Measurements from ENCODE around the gene KCNMB2.
"Not testable (repeated sequence)": the region's sequence is repeated elsewhere in the genome, so short reads cannot be mapped to it uniquely, and the experiment has no call there.

The KCNMB2 gene

DNA sequence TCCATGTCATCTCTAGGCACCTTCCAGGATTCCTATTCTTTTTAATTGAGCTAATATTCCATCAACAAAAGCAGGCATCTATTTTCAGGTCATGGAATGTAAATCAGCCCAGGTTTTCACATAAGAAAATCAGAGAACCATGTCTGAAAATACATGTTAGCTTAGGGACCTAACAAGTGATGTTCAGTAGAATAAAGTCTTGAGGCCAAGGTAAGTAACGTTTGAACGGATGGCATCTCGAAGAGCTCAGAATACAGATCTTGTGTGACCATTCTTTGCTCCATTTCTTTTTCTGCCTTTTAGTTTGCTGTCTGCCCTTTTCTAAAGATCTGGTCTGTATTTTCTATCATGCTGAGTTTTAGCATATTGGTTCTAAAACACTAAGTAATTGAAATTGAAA, 16.5 kb upstream of the KCNMB2 start:
- DNase-seq: no peak

DNA sequence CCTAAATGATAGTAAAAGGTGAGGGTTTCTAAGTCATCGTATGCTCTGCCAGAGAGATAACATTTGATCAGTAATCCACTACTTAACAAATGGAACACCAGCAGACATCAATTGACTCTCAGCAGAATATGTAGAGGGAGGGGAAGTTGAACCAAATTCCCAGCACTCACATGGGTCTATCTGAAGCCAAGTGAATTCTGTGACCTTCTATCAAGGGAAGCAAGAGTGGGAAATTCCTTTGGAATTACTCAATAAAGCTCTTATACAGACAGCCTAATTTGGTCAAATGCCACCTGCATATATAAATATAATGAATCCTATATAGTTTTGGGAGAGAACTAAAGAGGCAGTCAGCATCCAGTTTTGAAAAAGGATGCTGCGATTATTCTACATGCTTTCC, 15.8 kb upstream of the KCNMB2 start:
- DNase-seq: no peak

DNA sequence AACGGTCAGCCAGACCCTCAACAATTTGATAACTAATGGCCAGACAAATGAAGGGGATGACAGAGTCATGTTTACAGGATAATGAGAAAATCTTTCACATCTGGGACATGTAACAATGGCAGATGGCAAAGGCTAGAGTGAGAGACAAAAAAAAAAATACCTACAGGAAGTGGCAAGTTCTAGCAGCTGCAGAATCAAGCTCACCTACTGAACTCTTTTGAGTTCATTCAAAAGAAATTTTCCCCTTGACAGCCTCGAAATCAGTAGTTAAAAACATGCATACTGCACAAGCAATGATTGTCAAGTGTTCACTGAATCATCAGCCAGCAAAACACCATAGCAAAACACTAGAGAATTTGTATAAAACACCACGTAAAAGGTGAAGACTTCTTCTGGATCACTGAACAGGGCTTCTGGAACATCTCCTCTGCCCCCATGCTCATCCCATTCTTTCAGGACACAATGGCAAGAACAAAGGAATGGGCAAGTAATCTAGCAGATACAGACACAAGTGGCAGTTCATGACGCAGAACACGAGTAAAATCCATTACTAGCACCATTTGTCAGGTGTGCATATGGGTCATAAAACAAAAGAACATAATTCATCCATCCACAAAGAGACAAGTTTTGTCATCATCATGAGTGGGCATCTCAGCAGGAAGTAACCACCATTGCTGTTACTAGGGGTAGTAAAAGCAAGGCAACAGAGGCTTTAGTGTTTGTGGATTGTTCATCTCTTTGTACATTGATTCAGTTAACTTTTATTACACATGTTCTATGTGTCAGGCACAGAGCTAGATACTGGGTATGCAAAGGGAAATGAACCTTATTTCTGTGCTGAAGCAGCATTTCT, 13.8 kb upstream of the KCNMB2 start:
- DNase-seq: no peak

DNA sequence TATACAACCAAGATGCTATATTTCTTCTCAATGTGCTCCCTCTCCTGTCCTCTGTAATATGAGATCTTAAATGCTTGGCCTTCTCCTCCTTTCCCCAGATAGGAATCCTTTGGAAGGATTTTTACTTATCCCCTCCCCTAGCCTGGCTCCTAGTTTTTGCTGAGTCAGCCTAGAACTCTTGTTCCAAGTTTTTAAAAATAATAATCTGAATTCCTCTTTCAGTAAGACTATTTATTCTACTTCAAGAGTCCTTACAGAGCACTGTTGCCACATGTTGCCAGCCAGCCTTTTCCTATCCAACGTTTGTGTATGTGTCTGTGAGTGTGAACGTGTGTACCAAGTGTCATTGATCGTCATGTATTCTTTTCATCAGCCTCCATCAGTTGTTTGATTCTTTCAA, 11.0 kb upstream of the KCNMB2 start:
- no peak for DNase-seq

DNA sequence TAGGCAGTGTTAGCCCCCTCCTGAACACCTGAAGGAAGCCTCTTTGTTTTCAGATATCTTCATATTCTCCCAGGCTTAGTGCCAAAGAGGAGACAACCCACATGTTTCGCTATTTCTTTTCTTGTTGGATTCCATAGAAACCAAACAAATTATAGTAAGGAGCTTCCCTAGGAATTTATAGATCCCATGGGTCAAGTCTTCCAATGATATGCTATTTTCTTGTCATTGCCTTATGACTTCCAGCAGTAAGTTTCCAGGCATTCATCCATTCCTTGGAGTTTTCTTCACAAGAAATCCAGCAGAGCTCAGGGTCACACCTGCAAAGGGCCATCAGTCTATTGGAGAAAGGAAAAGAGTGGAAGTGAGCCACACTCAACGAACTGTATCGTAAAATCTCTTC, 9.9 kb upstream of the KCNMB2 start:
- no peak for DNase-seq

DNA sequence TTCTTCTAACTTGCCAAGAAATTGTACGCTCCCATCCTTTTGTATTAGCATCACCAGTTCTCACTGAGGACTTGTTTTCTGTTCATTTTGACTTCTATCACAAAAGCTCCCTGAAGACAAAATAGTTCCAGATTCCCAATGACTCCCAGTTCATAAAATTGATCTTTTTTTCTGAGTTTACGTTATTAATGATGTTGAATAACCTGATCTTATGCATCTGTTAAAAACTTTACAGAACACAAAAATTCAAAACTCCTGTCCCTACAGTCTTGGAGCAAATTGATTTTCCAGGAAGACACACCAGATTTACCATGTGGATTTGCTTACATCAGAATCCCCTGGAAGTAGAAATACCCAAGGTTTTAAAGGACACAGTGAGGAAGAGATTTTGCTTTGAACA, 8.3 kb upstream of the KCNMB2 start:
- no peak for DNase-seq

DNA sequence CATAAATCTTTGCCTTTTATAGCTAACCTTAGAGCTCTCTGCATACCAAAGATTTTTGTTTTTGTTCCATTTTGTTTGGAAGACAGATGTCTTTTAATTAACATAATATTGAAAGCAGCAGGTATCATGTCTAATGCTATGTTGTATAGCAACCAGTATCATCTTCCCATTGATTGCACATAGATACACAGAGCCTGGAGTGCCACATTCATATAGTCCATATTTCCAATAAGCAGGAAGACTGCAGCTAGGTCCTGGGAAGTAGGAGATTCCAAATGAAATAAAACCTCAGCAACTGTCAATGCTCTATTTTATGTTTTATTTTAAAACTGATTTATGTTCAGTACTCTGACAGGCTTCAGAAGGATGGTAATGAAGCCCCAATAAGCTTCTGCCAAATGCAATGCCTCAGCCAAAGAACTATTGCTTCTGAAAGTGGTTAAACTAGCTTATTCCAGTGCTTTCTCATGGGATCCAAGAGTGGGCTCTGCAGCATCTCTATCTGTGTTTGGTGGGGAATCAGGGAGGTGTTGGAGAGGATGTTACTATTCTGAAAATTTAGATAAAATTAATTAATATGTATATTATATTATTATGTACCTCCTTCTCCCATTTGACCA, 6.5 kb upstream of the KCNMB2 start:
- no peak for DNase-seq

DNA sequence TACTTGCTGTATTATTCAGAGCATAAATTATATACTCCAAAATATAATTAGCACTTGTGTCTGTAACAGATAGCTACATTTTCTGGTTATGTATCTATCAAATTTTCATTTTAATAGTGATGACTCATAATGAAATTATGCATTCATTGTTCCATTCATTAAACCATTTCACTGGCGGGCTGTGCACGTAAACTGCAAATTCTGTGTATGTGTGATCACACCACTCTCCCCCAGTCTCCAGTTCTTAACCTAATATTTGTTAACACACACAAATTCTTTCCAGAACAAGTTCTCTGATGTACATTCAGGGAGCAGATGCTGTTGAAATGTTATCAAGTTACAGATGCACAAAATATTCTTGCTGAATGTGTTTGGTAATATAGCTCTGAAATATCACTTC, 3.8 kb upstream of the KCNMB2 start:
- DNase-seq: no peak

DNA sequence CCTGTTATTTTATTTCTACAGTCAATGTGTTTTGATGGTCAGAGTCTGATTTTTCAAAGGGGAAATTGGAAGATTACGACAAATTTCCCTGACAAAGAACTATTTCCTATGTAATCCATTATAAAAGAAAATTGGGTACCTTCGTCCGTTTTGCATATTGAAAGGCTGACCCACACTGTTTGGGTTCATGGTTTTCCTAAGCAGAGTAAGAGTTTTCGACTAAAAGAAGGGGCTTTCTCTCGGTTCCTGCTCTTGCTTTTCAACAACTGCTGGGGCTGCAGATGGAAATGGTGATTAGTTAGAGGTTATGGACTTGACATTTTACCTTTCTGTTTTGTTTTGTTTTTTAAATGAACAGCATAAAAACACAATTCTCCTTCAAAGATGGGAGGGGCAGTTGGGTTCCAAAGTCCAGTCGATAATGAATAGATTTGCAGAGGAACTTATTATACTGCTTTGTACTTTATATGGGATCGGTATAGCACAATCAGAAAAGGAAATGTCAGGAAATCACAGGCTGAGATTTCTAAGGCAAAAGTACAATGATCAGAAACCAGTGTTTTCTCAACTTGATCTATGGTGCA, 978 bp downstream of the KCNMB2 start:
- DNase-seq: no peak

DNA sequence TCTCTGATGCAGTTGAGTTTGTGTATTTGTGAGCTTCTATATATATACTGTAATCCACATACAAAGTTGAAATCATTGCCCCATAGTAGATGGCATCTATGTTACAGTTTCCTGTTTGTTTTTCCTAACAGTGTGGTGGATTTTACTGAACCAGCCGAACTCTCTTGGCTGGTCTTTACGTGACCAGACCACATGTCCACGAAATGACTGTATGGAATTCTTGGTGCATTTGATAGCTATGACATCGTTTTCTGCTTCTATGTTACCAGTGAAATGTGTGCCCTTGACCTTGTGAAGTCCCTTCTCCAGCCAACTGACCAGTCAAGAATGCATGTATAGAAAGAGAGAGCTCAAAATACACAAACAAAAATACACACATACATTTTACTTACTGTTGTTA, 1.8 kb downstream of the KCNMB2 start:
- no peak for DNase-seq

DNA sequence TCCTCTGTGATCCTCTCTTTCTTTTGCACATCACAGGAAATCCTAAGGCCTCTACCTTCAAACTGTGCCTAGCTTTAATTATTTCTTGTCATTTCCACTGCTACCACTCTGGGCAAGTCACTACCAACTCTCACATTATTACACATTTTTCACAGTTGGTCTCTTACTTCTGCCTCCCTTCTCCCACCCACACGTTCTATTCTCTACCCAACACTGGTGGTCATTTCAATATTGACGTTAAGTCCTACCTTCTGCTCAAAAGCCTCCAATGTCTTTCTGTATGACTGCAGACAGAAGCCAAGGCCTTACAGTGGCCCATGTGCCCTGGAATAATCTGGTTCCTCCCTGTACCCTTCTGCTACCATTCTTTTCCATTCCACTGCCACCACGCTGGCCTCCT, 3.9 kb downstream of the KCNMB2 start:
- DNase-seq: no peak

DNA sequence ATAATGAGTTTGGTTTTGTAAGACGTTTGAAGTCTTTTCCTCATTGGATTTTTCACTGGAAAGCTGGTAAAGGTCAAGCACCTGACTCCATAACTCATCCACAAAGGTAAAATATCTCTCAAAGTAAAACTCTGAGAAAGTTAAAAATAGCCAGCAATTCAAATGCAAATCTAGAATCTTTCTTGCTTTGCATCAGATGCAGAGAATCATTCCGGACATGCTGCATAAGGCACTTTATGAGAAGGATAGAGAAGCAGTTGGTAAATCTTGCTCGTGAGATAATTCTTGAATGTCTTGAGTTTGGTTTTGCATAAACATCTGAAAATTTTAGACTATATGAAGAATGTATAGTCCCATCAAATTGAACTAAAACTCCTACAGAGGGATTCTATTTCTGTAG, 9.1 kb downstream of the KCNMB2 start:
- no peak for DNase-seq

DNA sequence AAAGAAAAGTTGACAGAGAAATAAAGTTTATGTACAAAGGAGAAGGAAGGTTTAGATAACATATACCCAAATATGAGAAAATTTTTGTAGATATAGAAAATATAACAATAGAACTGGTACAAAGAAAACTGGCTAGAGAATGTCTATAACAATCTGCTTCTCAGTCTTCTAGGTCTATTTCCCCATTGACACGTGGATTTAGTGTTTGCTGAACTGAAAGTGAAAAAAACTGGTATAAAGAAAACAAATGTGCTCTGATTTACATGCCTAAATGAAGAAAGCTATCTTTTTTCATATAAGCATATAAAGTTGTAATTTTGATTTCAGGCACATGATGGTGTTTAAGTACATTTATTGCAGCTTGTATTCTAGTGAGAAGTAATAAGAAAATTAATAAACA, 9.8 kb downstream of the KCNMB2 start:
- DNase-seq: no peak

DNA sequence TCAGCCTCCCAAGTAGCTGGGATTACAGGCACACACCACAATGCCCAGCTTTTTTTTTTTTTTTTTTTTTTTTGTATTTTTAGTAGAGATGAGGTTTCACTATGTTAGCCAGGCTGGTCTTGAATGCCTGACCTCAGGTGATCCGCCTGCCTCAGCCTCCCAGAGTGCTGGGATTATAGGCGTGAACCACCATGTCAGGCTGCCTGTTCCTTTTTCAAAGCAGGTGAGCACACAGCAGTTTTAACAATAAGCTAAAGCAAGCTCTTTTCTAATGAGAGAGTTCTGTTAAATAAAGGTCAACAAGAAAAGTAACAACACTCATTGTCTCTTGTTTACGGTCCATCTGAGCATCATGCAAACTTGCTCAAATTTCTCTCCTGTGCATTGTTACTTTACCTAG, 13.2 kb downstream of the KCNMB2 start:
- not testable (repeated sequence) for DNase-seq

DNA sequence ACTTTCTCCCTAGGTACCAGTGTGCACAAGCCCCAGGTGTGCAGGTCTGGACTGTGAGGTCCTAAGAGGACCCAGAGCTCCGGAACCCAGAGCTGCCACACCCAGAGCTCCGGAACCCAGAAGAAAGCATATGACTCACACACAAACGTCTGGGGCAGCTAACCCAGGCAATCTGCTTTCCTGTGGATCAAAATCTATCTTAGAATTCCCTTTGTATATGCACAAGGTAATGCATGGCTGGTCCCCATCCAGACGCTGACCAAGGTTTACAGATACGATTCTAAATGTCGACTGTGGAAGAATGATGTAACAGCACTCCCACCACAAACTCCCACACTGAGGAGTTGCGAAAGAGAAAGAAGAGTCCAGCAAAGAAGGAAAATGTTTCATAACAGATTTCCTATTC, 15.7 kb downstream of the KCNMB2 start:
- no peak for DNase-seq

DNA sequence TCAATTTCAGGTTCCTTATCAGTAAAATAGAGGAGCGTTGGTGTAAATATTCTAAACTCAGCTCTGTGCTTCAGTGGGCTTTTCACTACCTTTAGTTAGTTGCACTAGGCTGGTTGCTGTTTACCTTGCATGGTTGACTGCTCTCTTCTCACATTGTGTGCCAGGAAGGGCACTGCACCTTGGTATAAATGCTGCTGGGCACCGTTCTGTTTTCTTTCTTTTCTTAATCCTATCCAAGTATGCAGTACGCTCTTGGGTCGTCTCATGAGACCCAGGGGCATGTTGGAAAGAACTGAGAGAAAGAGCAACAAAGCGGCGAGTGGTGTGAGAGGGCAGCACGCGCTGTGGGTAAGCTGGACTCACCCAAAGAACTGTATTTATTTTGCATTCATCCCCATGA, 22.4 kb downstream of the KCNMB2 start:
- DNase-seq: no peak

DNA sequence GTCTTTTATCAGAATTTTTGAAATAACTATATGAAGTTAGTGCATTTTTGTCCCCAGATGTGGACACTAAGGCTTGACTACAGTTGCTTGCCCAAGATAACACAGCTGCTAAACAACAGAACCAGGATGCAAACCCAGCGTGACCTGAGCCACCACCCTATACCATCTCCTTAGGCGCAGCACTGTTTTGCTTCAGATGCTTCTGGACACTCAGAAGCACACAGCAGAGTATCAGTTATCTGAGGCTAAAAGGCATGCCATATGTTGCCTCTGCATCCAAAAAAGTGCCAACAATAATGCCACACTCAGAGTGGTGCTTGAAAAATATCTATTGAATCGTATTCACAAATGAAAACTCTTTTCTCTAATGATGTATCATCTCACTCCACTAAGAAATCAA, 24.5 kb downstream of the KCNMB2 start:
- DNase-seq: no peak

DNA sequence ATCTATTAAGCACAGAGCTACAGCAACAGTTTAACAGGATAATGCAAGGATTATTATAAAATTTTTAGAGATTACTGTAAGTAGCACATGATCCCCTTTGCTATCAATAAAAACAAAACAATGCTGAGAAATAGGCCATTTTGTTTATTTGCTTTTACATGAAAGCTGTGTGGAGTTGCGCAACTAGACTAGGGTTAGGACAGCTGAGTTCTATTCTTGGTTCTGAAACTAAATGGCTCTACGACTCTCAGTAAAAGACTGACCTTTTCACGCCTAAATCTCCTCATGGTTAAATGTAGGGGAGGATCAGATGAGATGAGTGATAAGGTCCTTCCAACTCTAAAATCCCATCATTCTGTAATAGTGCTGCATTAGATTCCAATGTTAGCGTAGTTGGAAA, 25.0 kb downstream of the KCNMB2 start:
- DNase-seq: no peak

DNA sequence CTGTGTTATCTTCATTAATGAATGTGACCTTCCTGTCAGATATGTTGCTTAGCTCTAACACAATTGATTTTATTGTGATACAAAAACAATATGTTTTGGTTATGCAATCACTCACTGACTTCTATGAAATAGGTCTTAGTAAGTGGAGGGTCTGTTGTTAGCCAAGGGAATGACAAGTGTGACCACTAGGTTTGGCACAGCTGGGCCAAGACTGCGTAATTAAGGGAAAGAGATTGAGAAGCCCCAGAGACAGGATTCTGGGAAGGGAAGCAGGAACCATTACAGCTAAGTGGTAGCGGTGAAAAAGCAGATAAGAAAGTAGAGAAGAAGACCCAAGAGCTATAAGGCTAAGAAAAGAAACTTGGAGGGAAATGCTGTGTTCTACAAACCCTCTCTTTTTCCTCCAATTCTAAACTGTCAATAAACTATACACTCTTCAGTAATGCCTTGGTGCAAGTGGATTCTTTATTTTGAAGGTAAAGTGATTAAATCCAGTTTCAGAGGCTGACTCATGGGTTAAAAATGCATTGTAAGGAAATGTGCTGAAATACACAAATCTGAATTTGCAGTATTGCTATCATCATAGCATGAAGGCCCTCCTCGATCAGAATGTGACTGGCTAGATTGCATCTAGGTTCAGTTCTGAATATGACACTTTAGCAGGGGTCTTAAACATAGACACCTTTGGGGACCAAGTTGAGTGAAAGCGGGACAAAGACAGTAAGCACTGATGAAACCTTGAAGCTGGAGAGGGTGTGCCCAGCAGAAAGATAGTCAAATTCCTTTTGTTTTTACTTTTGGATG, 26.1 kb downstream of the KCNMB2 start:
- DNase-seq: no peak

DNA sequence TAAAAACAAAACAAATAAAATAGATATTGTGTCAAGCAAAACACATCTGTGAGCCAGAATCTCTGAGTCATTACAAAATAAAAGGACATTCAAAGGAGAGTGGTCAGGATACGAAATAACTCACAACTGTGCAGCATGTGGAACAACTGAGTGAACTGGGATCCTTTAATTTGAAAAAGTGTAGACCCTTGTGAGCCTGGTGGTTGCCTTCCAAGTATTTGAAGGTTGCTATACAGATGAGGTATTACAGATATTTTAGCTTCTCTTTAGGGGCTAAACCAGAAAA, 26.7 kb downstream of the KCNMB2 start:
- DNase-seq: no peak

DNA sequence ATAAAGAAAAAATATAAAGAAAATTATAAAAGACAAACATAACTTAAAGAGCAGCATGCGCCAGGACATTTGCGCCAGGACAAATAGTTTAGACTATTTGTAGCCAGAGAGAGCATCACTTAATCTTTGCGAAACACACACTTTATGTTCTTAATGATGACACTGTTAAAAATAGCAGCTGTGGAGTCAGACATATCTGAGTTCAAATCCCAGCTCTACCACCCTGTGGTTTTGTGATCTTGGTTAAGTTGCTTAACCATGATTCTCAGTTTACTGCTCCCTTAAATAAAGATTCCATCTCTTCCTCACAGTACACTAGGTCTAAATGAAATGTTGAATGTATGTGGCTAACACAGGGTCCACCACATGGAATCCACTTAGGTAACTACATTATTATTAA, 31.4 kb downstream of the KCNMB2 start:
- no peak for DNase-seq

DNA sequence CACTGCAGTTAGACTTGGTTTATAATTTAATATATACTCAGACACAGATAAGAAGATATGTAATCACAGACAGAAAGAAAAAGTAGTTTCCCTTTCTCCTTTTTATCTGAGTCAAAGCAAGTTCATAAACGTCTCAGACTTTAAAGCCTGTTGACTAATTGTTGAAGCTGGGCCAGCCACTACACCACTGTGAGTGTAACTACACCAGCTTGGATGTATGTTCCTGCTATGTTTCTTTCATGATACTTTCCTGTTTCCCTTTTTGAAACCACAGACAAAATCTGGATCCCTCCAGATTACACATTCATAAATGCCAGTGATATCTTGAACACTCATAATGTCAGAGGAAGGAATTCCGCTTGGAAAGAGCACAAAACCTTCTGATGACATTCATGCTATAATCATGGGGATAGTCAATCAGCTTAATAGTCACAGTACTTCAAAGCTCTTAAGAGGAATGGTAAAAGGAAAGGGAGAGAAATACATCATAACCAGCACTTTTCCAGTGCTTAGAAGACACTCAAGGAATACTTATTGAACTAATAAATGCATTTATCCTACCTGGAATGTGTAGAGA, 32.0 kb downstream of the KCNMB2 start:
- no peak for DNase-seq

Data from nucleus accumbens (tissue), 56 donors.